Measurements from ENCODE around the gene WDR27. TPM values are rescaled to one million over a fixed set of nuclear protein-coding genes. Genes with fewer than 3 reads are reported as not detected.

Gene WDR27
- total RNA-seq, 1 donor from 2014 or later = 128 TPM

DNA sequence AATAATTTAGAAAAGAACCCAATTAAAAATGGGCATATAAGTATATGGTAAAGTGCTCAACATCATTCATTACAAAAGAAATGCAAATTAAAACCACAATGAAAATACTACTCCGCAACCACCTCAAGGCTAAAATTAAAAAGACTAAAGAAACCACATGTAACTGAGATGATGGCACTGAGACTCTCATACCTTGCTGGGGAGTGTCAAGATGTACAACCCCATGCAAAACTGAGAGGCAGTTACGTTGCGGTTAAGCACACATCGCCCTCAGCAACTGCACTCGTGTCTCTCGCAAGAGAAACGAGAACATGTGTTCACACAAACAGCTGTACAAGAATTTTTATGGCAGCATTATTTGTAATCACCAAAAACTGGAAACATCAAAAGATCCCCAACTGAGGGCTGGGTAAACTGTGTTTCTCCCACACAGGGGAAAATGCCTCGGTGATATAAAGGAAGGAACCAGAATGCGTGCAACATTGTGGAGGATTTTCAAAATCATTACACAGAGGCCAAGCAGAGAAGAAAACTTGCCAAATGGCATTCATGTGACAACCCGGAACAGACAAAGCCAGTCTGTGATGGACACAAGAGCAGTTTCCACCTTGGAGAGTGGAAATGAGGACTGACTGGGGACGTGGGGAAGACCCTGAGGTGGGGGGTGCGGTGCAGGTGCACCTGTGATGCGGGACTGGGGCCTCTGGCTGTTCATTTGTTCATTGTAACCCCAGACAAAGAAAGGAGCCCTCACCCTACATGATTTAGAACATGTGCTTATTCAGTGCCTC, 144.9 kb downstream of the WDR27 start:
- Mint-ChIP-seq H3K9me3 (peaks cover 15% of the 10 kb centered on the region), H3K4me3 (no peak overlapping the region), H3K36me3 (peaks cover 23% of the 10 kb centered on the region), H3K4me1 (no peaks in the 10 kb centered on the region), H3K27ac (no peak overlapping the region), H3K27me3 (ENCODE audit: low read depth) (no peaks in the 10 kb centered on the region)
- TF ChIP-seq, protein P1, sequence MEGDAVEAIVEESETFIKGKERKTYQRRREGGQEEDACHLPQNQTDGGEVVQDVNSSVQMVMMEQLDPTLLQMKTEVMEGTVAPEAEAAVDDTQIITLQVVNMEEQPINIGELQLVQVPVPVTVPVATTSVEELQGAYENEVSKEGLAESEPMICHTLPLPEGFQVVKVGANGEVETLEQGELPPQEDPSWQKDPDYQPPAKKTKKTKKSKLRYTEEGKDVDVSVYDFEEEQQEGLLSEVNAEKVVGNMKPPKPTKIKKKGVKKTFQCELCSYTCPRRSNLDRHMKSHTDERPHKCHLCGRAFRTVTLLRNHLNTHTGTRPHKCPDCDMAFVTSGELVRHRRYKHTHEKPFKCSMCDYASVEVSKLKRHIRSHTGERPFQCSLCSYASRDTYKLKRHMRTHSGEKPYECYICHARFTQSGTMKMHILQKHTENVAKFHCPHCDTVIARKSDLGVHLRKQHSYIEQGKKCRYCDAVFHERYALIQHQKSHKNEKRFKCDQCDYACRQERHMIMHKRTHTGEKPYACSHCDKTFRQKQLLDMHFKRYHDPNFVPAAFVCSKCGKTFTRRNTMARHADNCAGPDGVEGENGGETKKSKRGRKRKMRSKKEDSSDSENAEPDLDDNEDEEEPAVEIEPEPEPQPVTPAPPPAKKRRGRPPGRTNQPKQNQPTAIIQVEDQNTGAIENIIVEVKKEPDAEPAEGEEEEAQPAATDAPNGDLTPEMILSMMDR (IDR thresholded peaks at IDR 0.05; ENCODE audit: unreplicated experiment) = no peak
- no peak for DNase-seq (ENCODE audit: low spot score in 2 of 2, unreplicated experiment in 2 of 2)

DNA sequence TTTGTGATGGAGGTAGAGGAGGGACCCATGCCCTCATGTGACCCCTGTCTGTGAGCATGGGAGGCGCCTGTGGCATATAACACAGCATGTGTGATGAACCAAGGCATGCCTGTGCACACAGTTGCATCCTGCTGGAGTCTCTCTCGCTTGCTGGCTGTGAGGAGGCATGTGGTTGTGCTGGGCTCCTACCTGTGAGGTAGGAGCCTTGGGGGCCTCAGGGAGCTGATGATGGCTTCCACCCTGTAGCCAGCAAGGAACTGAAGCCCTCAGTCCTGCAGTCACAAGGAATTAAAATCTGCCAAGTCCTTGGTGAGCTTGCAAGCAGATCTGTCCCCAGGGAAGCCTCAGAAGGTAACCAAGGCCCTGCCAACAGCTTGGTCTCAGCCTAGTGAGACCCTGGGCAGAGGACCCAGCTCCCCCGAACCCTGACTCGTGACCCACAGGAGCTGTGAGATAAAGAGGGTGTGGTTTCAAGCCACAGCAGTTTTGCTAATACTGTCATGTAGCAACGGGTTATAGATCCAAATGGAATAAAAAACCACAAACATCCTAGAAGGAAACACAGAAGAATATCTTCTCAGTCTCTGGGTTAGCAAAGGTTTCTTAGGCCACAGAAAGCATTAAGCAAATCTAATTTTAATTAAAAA, 145.7 kb downstream of the WDR27 start:
- no peak for DNase-seq (ENCODE audit: low spot score in 2 of 2, unreplicated experiment in 2 of 2)
- TF ChIP-seq, protein P1 (IDR thresholded peaks at IDR 0.05; ENCODE audit: unreplicated experiment) = no peak
- Mint-ChIP-seq H3K4me3 (no peak overlapping the region), H3K27me3 (ENCODE audit: low read depth) (no peaks in the 10 kb centered on the region), H3K27ac (no peak overlapping the region), H3K9me3 (peaks cover 6% of the 10 kb centered on the region), H3K36me3 (peaks cover 18% of the 10 kb centered on the region), H3K4me1 (no peaks in the 10 kb centered on the region)

DNA sequence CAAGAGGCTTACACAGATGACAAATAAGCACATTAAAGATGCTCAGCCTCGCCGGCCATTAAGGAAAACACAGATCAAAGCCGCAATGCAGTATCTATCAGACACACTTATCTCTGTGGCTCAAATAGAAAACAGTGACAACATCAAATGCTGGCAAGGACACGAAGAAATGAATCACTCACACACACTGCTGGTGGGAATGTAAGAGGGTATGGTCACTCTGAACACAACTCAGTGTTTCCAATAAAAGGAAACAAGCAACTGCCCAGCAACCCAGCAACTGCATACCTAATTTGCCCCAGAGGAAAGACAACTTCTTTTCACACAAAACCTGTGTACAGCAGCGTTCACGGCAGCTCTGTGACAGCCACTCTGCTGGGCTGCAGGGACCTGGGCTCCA, 155.8 kb downstream of the WDR27 start:
- Mint-ChIP-seq H3K4me1 (no peaks in the 10 kb centered on the region), H3K36me3 (peaks cover 8% of the 10 kb centered on the region), H3K27me3 (ENCODE audit: low read depth) (no peaks in the 10 kb centered on the region), H3K9me3 (peaks cover 26% of the 10 kb centered on the region), H3K27ac (no peak overlapping the region), H3K4me3 (no peak overlapping the region)
- TF ChIP-seq, protein P1 (IDR thresholded peaks at IDR 0.05; ENCODE audit: unreplicated experiment) = no peak
- DNase-seq (ENCODE audit: low spot score in 2 of 2, unreplicated experiment in 2 of 2) = no peak

DNA sequence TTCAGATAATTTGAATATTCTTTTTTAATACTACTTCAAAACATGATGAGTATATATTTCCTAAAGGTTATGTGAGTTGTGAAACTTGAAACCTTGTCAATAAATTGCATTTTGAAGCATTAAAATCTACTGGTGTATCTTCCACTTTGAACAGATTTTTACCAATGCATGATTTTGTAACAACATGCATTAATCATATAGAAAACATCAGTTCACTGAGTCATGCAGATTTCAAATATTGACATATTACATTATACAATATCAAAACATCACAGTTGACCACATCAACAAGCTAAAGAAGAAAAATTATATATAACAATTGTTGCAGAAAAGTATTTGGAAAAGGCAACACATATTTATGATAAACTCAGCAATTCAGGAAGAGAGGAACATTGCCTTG, 158.1 kb downstream of the WDR27 start:
- TF ChIP-seq, protein P1 (IDR thresholded peaks at IDR 0.05; ENCODE audit: unreplicated experiment) = no peak
- Mint-ChIP-seq H3K9me3 (peaks cover 16% of the 10 kb centered on the region), H3K27ac (no peak overlapping the region), H3K4me3 (no peak overlapping the region), H3K36me3 (peaks cover 6% of the 10 kb centered on the region), H3K27me3 (ENCODE audit: low read depth) (no peaks in the 10 kb centered on the region), H3K4me1 (no peaks in the 10 kb centered on the region)
- DNase-seq (ENCODE audit: low spot score in 2 of 2, unreplicated experiment in 2 of 2) = no peak

DNA sequence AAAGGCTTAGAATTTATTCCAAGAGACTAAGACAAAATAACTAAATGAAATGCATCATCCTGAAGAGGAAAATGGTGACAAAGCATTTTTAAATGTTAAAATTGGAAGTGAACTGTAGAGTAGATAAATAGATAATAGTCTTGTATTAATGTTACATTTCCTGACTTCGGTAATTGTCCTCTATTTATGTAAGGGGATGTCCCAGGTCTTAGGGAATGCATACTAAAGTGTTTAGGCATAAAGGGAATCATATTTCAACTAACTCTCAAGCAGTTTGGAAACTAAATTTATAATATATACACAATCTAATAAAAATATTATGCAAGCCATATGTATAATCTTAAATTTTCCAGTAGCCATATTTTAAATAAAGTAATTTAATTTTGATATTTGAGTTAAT, 159.3 kb downstream of the WDR27 start:
- no peak for DNase-seq (ENCODE audit: low spot score in 2 of 2, unreplicated experiment in 2 of 2)
- Mint-ChIP-seq H3K4me1 (no peaks in the 10 kb centered on the region), H3K36me3 (peaks cover 5% of the 10 kb centered on the region), H3K27ac (no peak overlapping the region), H3K4me3 (no peak overlapping the region), H3K9me3 (peaks cover 8% of the 10 kb centered on the region), H3K27me3 (ENCODE audit: low read depth) (no peaks in the 10 kb centered on the region)
- TF ChIP-seq, protein P1 (IDR thresholded peaks at IDR 0.05; ENCODE audit: unreplicated experiment) = no peak

Data from mesothelial cell of epicardium (in vitro differentiated cells).